ENCODE measurements around the gene TMEM213. TPM values are rescaled to one million over a fixed set of nuclear protein-coding genes. Genes with fewer than 3 reads are reported as not detected.

Gene TMEM213
- total RNA-seq, 3 donors from 2014 or later (not counting 1 experiment from before 2014, with no cell fraction given) = not detected

DNA sequence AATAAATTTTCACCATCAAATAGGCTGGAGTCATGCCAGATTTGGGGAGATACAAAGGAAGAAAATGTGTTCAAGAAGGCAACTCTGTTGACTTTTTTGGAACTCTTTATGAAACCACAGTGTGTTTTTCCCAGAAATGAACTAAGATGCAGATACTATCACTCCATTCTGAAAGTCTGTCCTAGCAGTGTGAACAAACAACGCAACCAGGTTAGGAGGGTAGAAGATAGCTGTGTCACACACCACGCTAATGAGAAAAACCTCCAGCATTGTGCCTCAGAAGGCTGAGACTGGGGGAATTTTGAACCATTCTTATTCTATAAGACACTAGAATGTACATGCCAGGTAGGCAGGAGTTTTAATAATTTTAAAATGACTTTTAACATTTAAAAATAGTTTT, 16.2 kb downstream of the TMEM213 start:
- no peaks in the 10 kb centered on the region for H3K27me3 ChIP-seq (ENCODE audit: control insufficient read depth, insufficient read depth, low read length)
- no peaks in the 10 kb centered on the region for H3K36me3 ChIP-seq (ENCODE audit: control insufficient read depth, insufficient read depth, low read length)
- DNase-seq (no peak), ATAC-seq (no peak)
- H3K27ac ChIP-seq (ENCODE audit: low read length) = no peak overlapping the region
- no peaks in the 10 kb centered on the region for H3K27me3 Mint-ChIP-seq (ENCODE audit: low read depth in 2 of 2)
- no peaks in the 10 kb centered on the region for H3K36me3 Mint-ChIP-seq
- no peaks in the 10 kb centered on the region for H3K4me1 ChIP-seq (ENCODE audit: control insufficient read depth, insufficient read depth, low read length)
- H3K4me1 Mint-ChIP-seq = no peaks in the 10 kb centered on the region
- no peak overlapping the region for H3K27ac Mint-ChIP-seq
- H3K4me3 Mint-ChIP-seq = no peak overlapping the region
- H3K9me3 Mint-ChIP-seq = no peaks in the 10 kb centered on the region
- intact Hi-C loops (cut with micrococcal nuclease) = no loop called here
- no peak overlapping the region for H3K4me3 ChIP-seq (ENCODE audit: low read length)
- WGBS (ENCODE audit: insufficient coverage) = no CpG with 5 or more reads among the region's 2 CpGs
- TF ChIP-seq, protein P1, sequence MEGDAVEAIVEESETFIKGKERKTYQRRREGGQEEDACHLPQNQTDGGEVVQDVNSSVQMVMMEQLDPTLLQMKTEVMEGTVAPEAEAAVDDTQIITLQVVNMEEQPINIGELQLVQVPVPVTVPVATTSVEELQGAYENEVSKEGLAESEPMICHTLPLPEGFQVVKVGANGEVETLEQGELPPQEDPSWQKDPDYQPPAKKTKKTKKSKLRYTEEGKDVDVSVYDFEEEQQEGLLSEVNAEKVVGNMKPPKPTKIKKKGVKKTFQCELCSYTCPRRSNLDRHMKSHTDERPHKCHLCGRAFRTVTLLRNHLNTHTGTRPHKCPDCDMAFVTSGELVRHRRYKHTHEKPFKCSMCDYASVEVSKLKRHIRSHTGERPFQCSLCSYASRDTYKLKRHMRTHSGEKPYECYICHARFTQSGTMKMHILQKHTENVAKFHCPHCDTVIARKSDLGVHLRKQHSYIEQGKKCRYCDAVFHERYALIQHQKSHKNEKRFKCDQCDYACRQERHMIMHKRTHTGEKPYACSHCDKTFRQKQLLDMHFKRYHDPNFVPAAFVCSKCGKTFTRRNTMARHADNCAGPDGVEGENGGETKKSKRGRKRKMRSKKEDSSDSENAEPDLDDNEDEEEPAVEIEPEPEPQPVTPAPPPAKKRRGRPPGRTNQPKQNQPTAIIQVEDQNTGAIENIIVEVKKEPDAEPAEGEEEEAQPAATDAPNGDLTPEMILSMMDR (IDR thresholded peaks at IDR 0.05) = no peak
- no peaks in the 10 kb centered on the region for H3K9me3 ChIP-seq (ENCODE audit: control insufficient read depth, insufficient read depth, low read length)

DNA sequence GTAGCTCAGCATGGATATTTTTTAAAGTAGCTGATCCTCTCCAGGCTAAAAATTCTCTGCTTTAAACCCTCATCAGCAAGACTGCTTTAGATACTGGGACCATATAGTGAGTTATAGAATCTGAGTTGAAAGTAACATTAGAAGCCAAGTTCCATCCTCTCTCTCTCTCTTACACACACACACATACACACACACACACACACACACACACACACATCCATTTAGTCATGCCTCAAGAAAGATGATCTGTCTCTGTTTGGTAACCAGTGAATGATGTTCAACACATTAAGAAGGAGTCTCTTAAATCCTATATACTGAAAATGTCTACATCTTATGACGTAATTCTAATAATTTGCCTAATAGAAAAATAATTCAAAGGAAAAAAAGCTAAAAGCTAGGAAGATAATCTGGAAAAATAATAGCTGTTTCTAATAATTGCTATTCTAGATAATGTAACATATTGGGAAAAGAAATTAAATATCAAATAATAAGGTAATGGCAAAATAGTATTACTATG, 17.1 kb downstream of the TMEM213 start:
- H3K4me3 Mint-ChIP-seq = no peak overlapping the region
- no peak overlapping the region for H3K4me3 ChIP-seq (ENCODE audit: low read length)
- H3K9me3 Mint-ChIP-seq = no peaks in the 10 kb centered on the region
- intact Hi-C loops (cut with micrococcal nuclease) = no loop called here
- H3K27ac ChIP-seq (ENCODE audit: low read length) = no peak overlapping the region
- no peaks in the 10 kb centered on the region for H3K27me3 ChIP-seq (ENCODE audit: control insufficient read depth, insufficient read depth, low read length)
- ATAC-seq (no peak), DNase-seq (no peak)
- no peaks in the 10 kb centered on the region for H3K9me3 ChIP-seq (ENCODE audit: control insufficient read depth, insufficient read depth, low read length)
- H3K36me3 Mint-ChIP-seq = no peaks in the 10 kb centered on the region
- no peaks in the 10 kb centered on the region for H3K27me3 Mint-ChIP-seq (ENCODE audit: low read depth in 2 of 2)
- no peaks in the 10 kb centered on the region for H3K4me1 ChIP-seq (ENCODE audit: control insufficient read depth, insufficient read depth, low read length)
- no CpG with 5 or more reads among the region's 1 CpG for WGBS (ENCODE audit: insufficient coverage)
- TF ChIP-seq, protein P1 (IDR thresholded peaks at IDR 0.05) = no peak
- no peak overlapping the region for H3K27ac Mint-ChIP-seq
- no peaks in the 10 kb centered on the region for H3K36me3 ChIP-seq (ENCODE audit: control insufficient read depth, insufficient read depth, low read length)
- H3K4me1 Mint-ChIP-seq = no peaks in the 10 kb centered on the region

DNA sequence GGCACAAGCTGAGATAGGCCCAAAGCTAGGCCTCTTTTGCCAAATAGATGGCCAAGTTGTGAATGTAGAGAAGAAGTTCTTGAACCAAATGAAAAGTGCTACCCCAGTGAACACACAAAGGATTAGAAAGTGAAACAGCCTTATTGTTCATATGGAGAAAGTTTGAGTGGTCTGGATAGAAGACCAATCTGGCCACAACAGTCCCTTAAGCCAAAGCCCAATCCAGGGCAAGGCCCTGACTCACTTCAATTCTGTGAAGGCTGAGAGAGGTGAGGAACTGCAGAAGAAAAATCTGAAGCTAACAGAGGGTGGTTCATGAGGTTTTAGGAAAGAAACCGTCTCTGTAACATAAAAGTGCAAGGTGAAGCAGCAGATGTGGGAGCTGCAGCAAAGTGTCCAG, 18.9 kb downstream of the TMEM213 start:
- Histone ChIP-seq H3K4me1 (ENCODE audit: control insufficient read depth, insufficient read depth, low read length) (no peaks in the 10 kb centered on the region), H3K4me3 (ENCODE audit: low read length) (no peak overlapping the region), H3K27me3 (ENCODE audit: control insufficient read depth, insufficient read depth, low read length) (no peaks in the 10 kb centered on the region), H3K27ac (ENCODE audit: low read length) (no peak overlapping the region), H3K36me3 (ENCODE audit: control insufficient read depth, insufficient read depth, low read length) (no peaks in the 10 kb centered on the region), H3K9me3 (ENCODE audit: control insufficient read depth, insufficient read depth, low read length) (no peaks in the 10 kb centered on the region)
- DNase-seq (no peak), ATAC-seq (no peak)
- Mint-ChIP-seq H3K4me3 (no peak overlapping the region), H3K4me1 (no peaks in the 10 kb centered on the region), H3K27me3 (ENCODE audit: low read depth in 2 of 2) (no peaks in the 10 kb centered on the region), H3K9me3 (no peaks in the 10 kb centered on the region), H3K36me3 (no peaks in the 10 kb centered on the region), H3K27ac (no peak overlapping the region)
- TF ChIP-seq, protein P1 (IDR thresholded peaks at IDR 0.05) = no peak
- intact Hi-C loops (cut with micrococcal nuclease) = no loop called here
- 71% methylated on average over 1 of the region's 1 CpG for WGBS (ENCODE audit: insufficient coverage)

DNA sequence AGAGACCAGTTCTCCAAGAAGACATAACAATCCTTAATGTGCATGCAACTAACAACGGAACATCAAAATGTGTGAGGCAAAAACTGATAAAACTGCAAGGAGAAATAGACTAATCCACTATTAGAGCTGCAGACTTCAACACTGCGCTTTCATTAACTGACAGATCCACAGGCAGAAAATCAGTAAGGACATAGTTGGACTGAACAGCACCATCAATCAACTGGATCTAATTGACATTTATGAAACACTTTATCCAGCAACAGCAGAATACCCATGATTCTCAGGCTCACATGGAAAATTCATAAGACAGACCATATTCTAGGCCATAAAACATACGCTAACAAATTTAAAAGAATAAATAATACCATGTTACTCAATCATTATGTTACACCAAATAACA, 21.8 kb downstream of the TMEM213 start:
- Mint-ChIP-seq H3K9me3 (no peaks in the 10 kb centered on the region), H3K4me3 (no peak overlapping the region), H3K27me3 (ENCODE audit: low read depth in 2 of 2) (no peaks in the 10 kb centered on the region), H3K27ac (no peak overlapping the region), H3K36me3 (no peaks in the 10 kb centered on the region), H3K4me1 (no peaks in the 10 kb centered on the region)
- Histone ChIP-seq H3K27ac (ENCODE audit: low read length) (no peak overlapping the region), H3K9me3 (ENCODE audit: control insufficient read depth, insufficient read depth, low read length) (no peaks in the 10 kb centered on the region), H3K36me3 (ENCODE audit: control insufficient read depth, insufficient read depth, low read length) (no peaks in the 10 kb centered on the region), H3K4me3 (ENCODE audit: low read length) (no peak overlapping the region), H3K27me3 (ENCODE audit: control insufficient read depth, insufficient read depth, low read length) (no peaks in the 10 kb centered on the region), H3K4me1 (ENCODE audit: control insufficient read depth, insufficient read depth, low read length) (no peaks in the 10 kb centered on the region)
- DNase-seq (no peak), ATAC-seq (no peak)
- TF ChIP-seq, protein P1 (IDR thresholded peaks at IDR 0.05) = no peak
- intact Hi-C loops (cut with micrococcal nuclease) = no loop called here
- 67% methylated on average over 3 of the region's 3 CpGs for WGBS (ENCODE audit: insufficient coverage)

All from natural killer cell (primary cell).